ENCODE measurements around the gene FLT3LG. TPM values are rescaled to one million over a fixed set of nuclear protein-coding genes. Genes with fewer than 3 reads are reported as not detected.
A peak's percentile ranks its signal among the peaks of the same experiment; 100 is the strongest.

FLT3LG gene
- total RNA-seq, 4 donors from 2014 or later: 3.7 to 19.4 (median 4.1) TPM; not detected in 1

DNA sequence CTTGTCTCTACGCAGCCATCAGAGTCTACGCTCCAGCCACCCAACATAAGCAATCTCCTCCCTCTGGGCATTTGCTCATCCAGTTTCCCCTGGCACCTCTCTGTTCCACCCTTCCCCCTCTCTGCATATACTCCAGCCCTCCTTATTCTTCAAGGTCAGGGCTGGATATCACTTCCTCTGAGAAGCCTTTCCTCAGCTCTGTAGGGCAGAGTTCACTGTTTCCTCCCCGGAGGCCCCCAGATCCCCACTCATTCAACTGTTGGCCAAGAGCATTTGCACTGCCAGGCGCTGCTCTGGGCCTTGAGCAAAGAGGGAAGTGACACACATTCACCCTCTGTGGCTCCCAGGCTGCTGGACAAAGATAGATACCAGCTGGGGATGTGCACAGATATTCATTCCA is 41.8 kb downstream of the FLT3LG start:
- no peaks in the 10 kb centered on the region for H3K9me3 ChIP-seq
- no peak for DNase-seq
- TF ChIP-seq POLR2A (IDR thresholded peaks at IDR 0.05): no peak
- TF ChIP-seq CTCF (IDR thresholded peaks at IDR 0.05): no peak
- no peak overlapping the region for H3K27ac ChIP-seq
- H3K36me3 ChIP-seq: no peaks in the 10 kb centered on the region
- no peak overlapping the region for H3K4me3 ChIP-seq
- H3K4me1 ChIP-seq: no peaks in the 10 kb centered on the region
- intact Hi-C loops (cut with DNase I; ENCODE audit: low total_unique reads): no loop called here
- no peaks in the 10 kb centered on the region for H3K27me3 ChIP-seq

- no peak for TF ChIP-seq POLR2A (IDR thresholded peaks at IDR 0.05)
- no peak for TF ChIP-seq CTCF (IDR thresholded peaks at IDR 0.05)
- H3K4me1 ChIP-seq: no peaks in the 10 kb centered on the region
- no peaks in the 10 kb centered on the region for H3K27me3 ChIP-seq
- no peaks in the 10 kb centered on the region for H3K36me3 ChIP-seq
- no peaks in the 10 kb centered on the region for H3K9me3 ChIP-seq
- no peak overlapping the region for H3K27ac ChIP-seq
- DNase-seq: no peak
- intact Hi-C loops (cut with DNase I; ENCODE audit: low total_unique reads): no loop called here
- H3K4me3 ChIP-seq: no peak overlapping the region
Measured at GRCh38 chr19:49518033-49518432, 44.0 kb downstream of the FLT3LG start.

DNA sequence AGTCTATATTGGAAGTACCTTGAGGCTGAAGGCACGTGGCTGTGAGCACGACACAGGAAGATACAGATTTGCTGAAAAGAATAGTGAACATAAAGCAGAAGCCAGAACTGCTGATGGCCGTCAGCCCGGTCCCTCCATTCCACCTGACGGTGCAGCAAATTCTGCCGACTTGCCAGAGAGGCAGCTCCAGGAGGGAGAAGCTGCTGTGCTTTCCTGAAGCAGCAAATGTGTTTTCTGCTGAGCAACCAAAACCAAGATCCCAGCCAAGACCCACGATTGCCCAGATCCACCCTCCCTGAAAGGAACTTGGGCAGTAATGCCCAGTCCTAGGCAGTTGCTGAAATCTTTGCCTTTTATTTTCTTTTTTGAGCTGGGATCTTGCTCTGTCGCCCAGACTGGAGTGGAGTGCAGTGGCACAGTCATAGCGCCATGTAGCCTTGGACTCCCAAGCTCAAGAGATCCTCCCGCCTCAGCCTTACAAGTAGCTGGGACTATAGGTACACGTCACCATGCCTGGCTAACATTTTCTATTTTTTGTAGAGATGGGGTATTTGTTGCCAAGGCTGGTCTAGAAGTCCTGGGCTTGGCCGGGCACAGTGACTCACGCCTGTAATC is 46.8 kb downstream of the FLT3LG start:
- H3K9me3 ChIP-seq: no peaks in the 10 kb centered on the region
- no peak overlapping the region for H3K4me3 ChIP-seq
- no peak for TF ChIP-seq CTCF (IDR thresholded peaks at IDR 0.05)
- no peak for TF ChIP-seq POLR2A (IDR thresholded peaks at IDR 0.05)
- intact Hi-C loops (cut with DNase I; ENCODE audit: low total_unique reads): no loop called here
- H3K27me3 ChIP-seq: no peaks in the 10 kb centered on the region
- H3K36me3 ChIP-seq: no peaks in the 10 kb centered on the region
- H3K27ac ChIP-seq: no peak overlapping the region
- no peak for DNase-seq
- H3K4me1 ChIP-seq: no peaks in the 10 kb centered on the region

- Histone ChIP-seq H3K36me3 (no peaks in the 10 kb centered on the region), H3K27ac (no peak overlapping the region), H3K4me3 (no peak overlapping the region), H3K4me1 (no peaks in the 10 kb centered on the region), H3K27me3 (no peaks in the 10 kb centered on the region), H3K9me3 (no peaks in the 10 kb centered on the region)
- intact Hi-C loops (cut with DNase I; ENCODE audit: low total_unique reads): no loop called here
- TF ChIP-seq POLR2A (IDR thresholded peaks at IDR 0.05) (no peak), CTCF (IDR thresholded peaks at IDR 0.05) (no peak)
- DNase-seq: no peak
Measured at GRCh38 chr19:49524812-49525455, 50.9 kb downstream of the FLT3LG start.

DNA sequence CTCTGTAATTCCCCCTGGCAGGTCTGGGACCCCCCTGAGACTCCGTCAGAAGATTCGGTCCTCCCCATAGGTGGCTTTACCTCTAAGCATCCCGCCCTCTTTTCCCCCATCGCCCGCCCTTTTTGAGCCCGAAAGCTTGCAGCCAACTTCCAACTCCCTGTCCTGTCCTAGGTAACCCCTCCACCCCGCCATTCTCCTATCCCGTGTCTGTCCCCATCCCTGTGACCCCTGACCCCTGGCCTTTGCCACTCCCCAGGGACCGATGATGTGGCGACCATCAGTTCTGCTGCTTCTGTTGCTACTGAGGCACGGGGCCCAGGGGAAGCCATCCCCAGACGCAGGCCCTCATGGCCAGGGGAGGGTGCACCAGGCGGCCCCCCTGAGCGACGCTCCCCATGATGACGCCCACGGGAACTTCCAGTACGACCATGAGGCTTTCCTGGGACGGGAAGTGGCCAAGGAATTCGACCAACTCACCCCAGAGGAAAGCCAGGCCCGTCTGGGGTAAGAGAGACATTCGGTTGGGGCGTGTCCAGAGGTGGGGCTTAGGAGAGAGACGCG is 54.3 kb downstream of the FLT3LG start:
- no peaks in the 10 kb centered on the region for H3K36me3 ChIP-seq
- DNase-seq: peak; percentile 54 to 62
- intact Hi-C loops (cut with DNase I; ENCODE audit: low total_unique reads): no loop called here
- no peaks in the 10 kb centered on the region for H3K27me3 ChIP-seq
- H3K27ac ChIP-seq: peak overlapping the region; percentile 54 to 74
- no peaks in the 10 kb centered on the region for H3K9me3 ChIP-seq
- no peaks in the 10 kb centered on the region for H3K4me1 ChIP-seq
- TF ChIP-seq CTCF (IDR thresholded peaks at IDR 0.05) (no peak), POLR2A (IDR thresholded peaks at IDR 0.05) (no peak)
- peak overlapping the region; percentile 41 to 56 for H3K4me3 ChIP-seq

Data from uterus (tissue), 4 donors.